ENCODE results near the gene KNL1. TPM values are rescaled to one million over a fixed set of nuclear protein-coding genes. Genes with fewer than 3 reads are reported as not detected.

Gene KNL1
- total and polyA plus RNA-seq, 2 donors (not counting 3 experiments of a cell fraction or from before 2014, with no cell fraction given), result 4.0 to 31.8 TPM

DNA sequence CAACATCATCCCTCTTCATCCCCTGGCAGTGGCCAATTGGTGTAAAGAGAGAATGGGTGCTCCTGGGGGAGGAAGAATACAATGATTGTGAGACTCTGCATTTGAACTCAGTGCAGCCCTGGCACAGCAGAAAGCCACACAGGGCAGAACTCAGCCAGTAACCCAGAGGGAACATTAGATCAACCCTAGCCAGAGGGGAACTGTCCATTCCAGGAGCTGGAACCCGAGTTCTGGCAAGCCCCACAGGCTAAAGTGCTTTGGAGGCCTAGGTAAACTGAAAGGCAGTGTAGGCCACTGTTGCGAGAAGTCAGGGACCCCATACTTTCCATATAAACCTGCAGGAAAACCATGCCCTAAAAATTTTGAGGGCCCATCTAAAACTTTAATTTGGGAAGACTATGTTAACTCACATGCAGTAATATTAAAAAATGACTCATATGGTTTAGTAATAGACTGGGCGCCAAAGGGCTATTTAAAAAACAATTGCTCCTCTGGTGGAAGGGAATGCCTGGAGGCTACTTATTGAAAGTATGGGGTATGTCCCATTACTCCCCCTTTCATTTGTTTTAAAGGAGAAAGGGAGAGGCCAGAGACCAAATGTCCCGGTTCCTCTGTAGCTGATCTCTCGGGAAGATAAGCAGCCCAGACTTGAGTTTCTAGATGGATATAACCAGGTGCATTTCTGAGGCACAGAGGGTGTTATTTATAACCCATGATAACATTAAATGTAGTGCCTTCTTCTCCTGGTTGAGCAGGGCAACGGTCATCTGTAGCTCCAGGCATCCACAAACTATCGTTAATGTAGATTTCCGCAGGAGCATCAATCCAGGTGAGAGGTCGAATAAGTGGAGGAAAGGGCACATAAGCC is 95.1 kb downstream of the KNL1 start:
- Histone ChIP-seq H4K20me1 (replicated peaks; ENCODE audit: control insufficient read depth, extremely low read depth, insufficient read depth, low read length) (no peaks in the 10 kb centered on the region), H3K27me3 (ENCODE audit: control insufficient read depth in 2 of 2, insufficient read depth in 2 of 2, low read length in 2 of 2) (no peaks in the 10 kb centered on the region), H3K4me3 (replicated peaks in 1 of 3; ENCODE audit: insufficient read depth in 1 of 3, low read depth in 1 of 3, low read length in 3 of 3) (no peak overlapping the region), H3K79me2 (ENCODE audit: control insufficient read depth, insufficient read depth, low read length) (no peaks in the 10 kb centered on the region), H3K4me1 (ENCODE audit: control insufficient read depth, extremely low read depth, insufficient read depth, low read length) (peaks cover 6% of the 10 kb centered on the region), H3K9me3 (replicated peaks; ENCODE audit: control insufficient read depth, insufficient read depth, low read length) (no peaks in the 10 kb centered on the region), H2AFZ (ENCODE audit: low read depth, low read length) (no peak overlapping the region), H3K4me2 (ENCODE audit: insufficient read depth, low read length) (no peak overlapping the region), H3K9me1 (replicated peaks; ENCODE audit: control insufficient read depth, extremely low read depth, insufficient read depth, low read length) (no peaks in the 10 kb centered on the region), H3K36me3 (ENCODE audit: control insufficient read depth in 2 of 2, extremely low read depth in 1 of 2, insufficient read depth in 2 of 2, low read length in 2 of 2) (no peaks in the 10 kb centered on the region), H3K27ac (ENCODE audit: insufficient read depth, low read depth, low read length) (no peak overlapping the region), H3K9ac (replicated peaks; ENCODE audit: extremely low read depth, insufficient read depth, low read length) (no peak overlapping the region)
- FAIRE-seq (no peak), DNase-seq (ENCODE audit: low read depth, low spot score) (no peak)
- POLR2A ChIA-PET, result no interaction called here
- dilution Hi-C loops (cut with MboI; ENCODE audit: extremely low pct_ligation_motif_present, low sequenced_read_pairs), result no loop called here
- no TSS peak for BruUV-seq (replicated peaks)
- CTCF ChIA-PET, result no interaction called here
- no peak for TF ChIP-seq POLR2AphosphoS5 (IDR thresholded peaks at IDR 0.05; ENCODE audit: insufficient read depth, low read depth, low read length)
- TF ChIP-seq FOS (IDR thresholded peaks at IDR 0.05; ENCODE audit: borderline replicate concordance, insufficient read depth, low read length), result no peak
- no peak for TF ChIP-seq GATA2 (IDR thresholded peaks at IDR 0.05; ENCODE audit: insufficient read depth, insufficient read length, low read depth, low read length)
- TF ChIP-seq JUN (IDR thresholded peaks at IDR 0.05; ENCODE audit: borderline replicate concordance, insufficient read depth, insufficient read length, low read depth), result no peak
- TF ChIP-seq POLR2A (IDR thresholded peaks at IDR 0.05; ENCODE audit: low read depth, low read length), result no peak
- no peak for TF ChIP-seq EZH2 (IDR thresholded peaks at IDR 0.05; ENCODE audit: borderline replicate concordance, low read depth, low read length, severe bottlenecking)
- no peak for TF ChIP-seq MYC (IDR thresholded peaks at IDR 0.05; ENCODE audit: low read depth, low read length)
- TF ChIP-seq, protein P1, sequence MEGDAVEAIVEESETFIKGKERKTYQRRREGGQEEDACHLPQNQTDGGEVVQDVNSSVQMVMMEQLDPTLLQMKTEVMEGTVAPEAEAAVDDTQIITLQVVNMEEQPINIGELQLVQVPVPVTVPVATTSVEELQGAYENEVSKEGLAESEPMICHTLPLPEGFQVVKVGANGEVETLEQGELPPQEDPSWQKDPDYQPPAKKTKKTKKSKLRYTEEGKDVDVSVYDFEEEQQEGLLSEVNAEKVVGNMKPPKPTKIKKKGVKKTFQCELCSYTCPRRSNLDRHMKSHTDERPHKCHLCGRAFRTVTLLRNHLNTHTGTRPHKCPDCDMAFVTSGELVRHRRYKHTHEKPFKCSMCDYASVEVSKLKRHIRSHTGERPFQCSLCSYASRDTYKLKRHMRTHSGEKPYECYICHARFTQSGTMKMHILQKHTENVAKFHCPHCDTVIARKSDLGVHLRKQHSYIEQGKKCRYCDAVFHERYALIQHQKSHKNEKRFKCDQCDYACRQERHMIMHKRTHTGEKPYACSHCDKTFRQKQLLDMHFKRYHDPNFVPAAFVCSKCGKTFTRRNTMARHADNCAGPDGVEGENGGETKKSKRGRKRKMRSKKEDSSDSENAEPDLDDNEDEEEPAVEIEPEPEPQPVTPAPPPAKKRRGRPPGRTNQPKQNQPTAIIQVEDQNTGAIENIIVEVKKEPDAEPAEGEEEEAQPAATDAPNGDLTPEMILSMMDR (IDR thresholded peaks at IDR 0.05; ENCODE audit: extremely low read depth in 1 of 2, insufficient read depth in 1 of 2, low read depth in 1 of 2, low read length in 2 of 2), result no peak
- no peak for TF ChIP-seq MAX (IDR thresholded peaks at IDR 0.05; ENCODE audit: insufficient read depth, insufficient read length)
- intact Hi-C loops (cut with micrococcal nuclease), result no loop called here

Data from endothelial cell of umbilical vein (primary cell).